Keratinocyte (primary cell): ENCODE data around the gene HGS. TPM values are rescaled to one million over a fixed set of nuclear protein-coding genes. Genes with fewer than 3 reads are reported as not detected.
A peak's percentile ranks its signal among the peaks of the same experiment; 100 is the strongest.

ENCODE experiments used
- DNase-seq: peaks from one replicate; pipeline ENCODE4 v3.0.0-alpha.2; 2011; ENCODE audit warnings: low read depth, missing footprints, low spot score
- FAIRE-seq: peaks from 2 replicates; lab custom pipeline; 2011; peaks lifted over from hg19 to GRCh38; lab: Jason Lieb, UNC
- H2AFZ ChIP-seq: 2 replicates; pipeline ENCODE4 v1.6.0; 2012; ENCODE audit warnings: low read length, control low read depth, inconsistent platforms; ENCODE audit not compliant: control insufficient read depth
- H3K27ac ChIP-seq: 2 replicates; pipeline ENCODE4 v1.5.1; 2011; ENCODE audit warnings: low read length; ENCODE audit not compliant: control insufficient read depth, insufficient read depth
- H3K27me3 ChIP-seq: 3 replicates; pipeline ENCODE4 v1.6.0; 2011; ENCODE audit warnings: low read length; ENCODE audit not compliant: control insufficient read depth, insufficient read depth; ENCODE audit errors: extremely low read depth
- H3K36me3 ChIP-seq, 2 experiments: 2 replicates in 1 of 2; 3 replicates in 1 of 2; pipeline ENCODE4 v1.5.1; 2011; ENCODE audit warnings: low read length in 2 of 2, mild to moderate bottlenecking in 1 of 2; ENCODE audit not compliant: control insufficient read depth in 2 of 2, insufficient read depth in 2 of 2; ENCODE audit errors: extremely low read depth in 1 of 2
- H3K4me1 ChIP-seq: 3 replicates; pipeline ENCODE4 v1.5.1; 2011; ENCODE audit warnings: low read length; ENCODE audit not compliant: control insufficient read depth, insufficient read depth; ENCODE audit errors: extremely low read depth
- H3K4me2 ChIP-seq: 3 replicates; pipeline ENCODE4 v1.6.0; 2011; ENCODE audit warnings: low read depth, low read length; ENCODE audit not compliant: control insufficient read depth, insufficient read depth; ENCODE audit errors: extremely low read depth
- H3K4me3 ChIP-seq, 3 experiments: fragments of 200-600 bp in 1 of 3; sonication (generic) in 1 of 3; 2 replicates in 2 of 3; 3 replicates in 1 of 3; pipeline ENCODE4 v1.5.1; 2011 to 2016; ENCODE audit warnings: low read length in 3 of 3, mild to moderate bottlenecking in 3 of 3, control low read depth in 2 of 3, inconsistent platforms in 1 of 3, low read depth in 1 of 3, mixed read lengths in 1 of 3, mixed run types in 1 of 3, moderate library complexity in 1 of 3; ENCODE audit not compliant: control insufficient read depth in 2 of 3, insufficient read depth in 2 of 3; ENCODE audit errors: extremely low read depth in 1 of 3
- H3K79me2 ChIP-seq: 2 replicates; pipeline ENCODE4 v1.6.0; 2012; ENCODE audit warnings: low read length; ENCODE audit not compliant: control insufficient read depth, insufficient read depth
- H3K9ac ChIP-seq: 3 replicates; pipeline ENCODE4 v1.6.0; 2011; ENCODE audit warnings: low read length; ENCODE audit not compliant: control insufficient read depth, insufficient read depth; ENCODE audit errors: extremely low read depth
- H3K9me1 ChIP-seq: 3 replicates; pipeline ENCODE4 v1.6.0; 2011; ENCODE audit warnings: low read length; ENCODE audit not compliant: control insufficient read depth, insufficient read depth; ENCODE audit errors: extremely low read depth
- H3K9me3 ChIP-seq: 2 replicates; pipeline ENCODE4 v1.5.1; 2012; ENCODE audit warnings: low read depth, low read length; ENCODE audit not compliant: control insufficient read depth
- H4K20me1 ChIP-seq: 3 replicates; pipeline ENCODE4 v1.6.0; 2011; ENCODE audit warnings: low read length; ENCODE audit not compliant: control insufficient read depth, insufficient read depth; ENCODE audit errors: extremely low read depth
- EZH2 ChIP-seq: IDR thresholded peaks from one replicate; pipeline ENCODE4 v1.6.1; 2012; ENCODE audit warnings: inconsistent platforms, mild to moderate bottlenecking, low read length, moderate library complexity
- dilution Hi-C: fragments of 300-500 bp; cut with MboI; formaldehyde crosslinking; loops from one replicate; pipeline ENCODE4 v1.7.0; 2020; ENCODE audit warnings: low sequenced_read_pairs; ENCODE audit not compliant: extremely low pct_ligation_motif_present
- polyA plus RNA-seq, 5 experiments: library from polyadenylated mRNA; depleted of rRNA in 3 of 5; stranded (reverse) in 3 of 5; stranded (forward) in 1 of 5; unstranded in 1 of 5; fragments of >200 nt; gene quantifications; 1 replicate in 1 of 5; 2 replicates in 3 of 5; 3 replicates in 1 of 5; pipeline versions ENCODE4 v1.2.1 to v1.2.3, GENCODE V29; 2011 to 2012; ENCODE audit warnings: missing spikeins in 2 of 5, low read depth in 1 of 5, low replicate concordance in 1 of 5
- TF ChIP-seq, protein P1 (sequence below), 3 experiments: IDR thresholded peaks in 1 of 3; conservative IDR thresholded peaks in 1 of 3; optimal IDR thresholded peaks in 1 of 3; 2 replicates in 2 of 3; 3 replicates in 1 of 3; pipeline versions ENCODE3 to v1.5.1; 2011; ENCODE audit warnings: low read length in 3 of 3, mild to moderate bottlenecking in 3 of 3, moderate library complexity in 2 of 3, control low read depth in 1 of 3, inconsistent platforms in 1 of 3; ENCODE audit not compliant: insufficient read depth in 2 of 3; ENCODE audit errors: extremely low read depth in 1 of 3

The HGS gene
- polyA plus RNA-seq, 1 donor (not counting 4 experiments of a cell fraction or from before 2014, with no cell fraction given) = 79.6 TPM

DNA sequence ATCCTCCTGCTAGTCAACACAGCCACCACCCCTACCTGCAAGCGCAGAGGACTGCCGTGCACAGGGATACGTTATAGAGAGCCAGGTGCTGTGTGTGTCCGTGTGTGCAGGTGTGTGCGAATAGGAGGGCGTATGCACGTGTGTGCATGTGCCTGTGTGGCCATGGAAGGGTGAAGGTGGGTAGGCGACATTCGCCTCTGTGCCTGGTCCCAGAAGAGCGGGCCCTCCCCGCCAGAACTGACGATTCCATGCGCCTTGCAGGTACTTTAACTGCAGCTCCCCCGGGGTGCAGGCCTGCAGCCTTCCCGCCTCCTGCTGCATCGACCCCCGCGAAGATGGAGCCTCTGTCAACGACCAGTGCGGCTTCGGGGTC, 36.2 kb upstream of the HGS start:
- TF ChIP-seq, protein P1, sequence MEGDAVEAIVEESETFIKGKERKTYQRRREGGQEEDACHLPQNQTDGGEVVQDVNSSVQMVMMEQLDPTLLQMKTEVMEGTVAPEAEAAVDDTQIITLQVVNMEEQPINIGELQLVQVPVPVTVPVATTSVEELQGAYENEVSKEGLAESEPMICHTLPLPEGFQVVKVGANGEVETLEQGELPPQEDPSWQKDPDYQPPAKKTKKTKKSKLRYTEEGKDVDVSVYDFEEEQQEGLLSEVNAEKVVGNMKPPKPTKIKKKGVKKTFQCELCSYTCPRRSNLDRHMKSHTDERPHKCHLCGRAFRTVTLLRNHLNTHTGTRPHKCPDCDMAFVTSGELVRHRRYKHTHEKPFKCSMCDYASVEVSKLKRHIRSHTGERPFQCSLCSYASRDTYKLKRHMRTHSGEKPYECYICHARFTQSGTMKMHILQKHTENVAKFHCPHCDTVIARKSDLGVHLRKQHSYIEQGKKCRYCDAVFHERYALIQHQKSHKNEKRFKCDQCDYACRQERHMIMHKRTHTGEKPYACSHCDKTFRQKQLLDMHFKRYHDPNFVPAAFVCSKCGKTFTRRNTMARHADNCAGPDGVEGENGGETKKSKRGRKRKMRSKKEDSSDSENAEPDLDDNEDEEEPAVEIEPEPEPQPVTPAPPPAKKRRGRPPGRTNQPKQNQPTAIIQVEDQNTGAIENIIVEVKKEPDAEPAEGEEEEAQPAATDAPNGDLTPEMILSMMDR (optimal IDR thresholded peaks at IDR 0.05 in 1 of 3, IDR thresholded peaks at IDR 0.05 in 1 of 3, conservative IDR thresholded peaks at IDR 0.05 in 1 of 3; ENCODE audit: extremely low read depth in 1 of 3, insufficient read depth in 2 of 3, low read length in 3 of 3) = no peak
- TF ChIP-seq EZH2 = peak; percentile 59
- DNase-seq (no peak), FAIRE-seq (no peak)
- H3K4me2 ChIP-seq = no peak overlapping the region
- H4K20me1 ChIP-seq = peaks cover 4% of the 10 kb centered on the region
- H3K4me3 ChIP-seq = no peak overlapping the region
- H3K9ac ChIP-seq = no peak overlapping the region
- dilution Hi-C loops = no loop called here
- no peaks in the 10 kb centered on the region for H3K79me2 ChIP-seq
- peaks cover under 1% of the 10 kb centered on the region for H3K4me1 ChIP-seq
- no peaks in the 10 kb centered on the region for H3K9me1 ChIP-seq
- H3K27me3 ChIP-seq = peaks cover 25% of the 10 kb centered on the region
- peaks cover 0 to 3% of the 10 kb centered on the region in 2 experiments for H3K36me3 ChIP-seq
- no peaks in the 10 kb centered on the region for H3K9me3 ChIP-seq
- no peak overlapping the region for H2AFZ ChIP-seq
- no peak overlapping the region for H3K27ac ChIP-seq

- H3K27ac ChIP-seq = no peak overlapping the region
- peaks cover 25% of the 10 kb centered on the region for H3K27me3 ChIP-seq
- TF ChIP-seq EZH2 = peak; percentile 19
- TF ChIP-seq, protein P1 (optimal IDR thresholded peaks at IDR 0.05 in 1 of 3, IDR thresholded peaks at IDR 0.05 in 1 of 3, conservative IDR thresholded peaks at IDR 0.05 in 1 of 3; ENCODE audit: extremely low read depth in 1 of 3, insufficient read depth in 2 of 3, low read length in 3 of 3) = no peak
- no peak for DNase-seq
- dilution Hi-C loops = no loop called here
- H3K4me2 ChIP-seq = no peak overlapping the region
- no peak overlapping the region for H3K9ac ChIP-seq
- no peaks in the 10 kb centered on the region for H3K4me1 ChIP-seq
- peaks cover 0 to 3% of the 10 kb centered on the region in 2 experiments for H3K36me3 ChIP-seq
- H2AFZ ChIP-seq = no peak overlapping the region
- H3K9me1 ChIP-seq = no peaks in the 10 kb centered on the region
- H3K4me3 ChIP-seq = no peak overlapping the region
- peaks cover 4% of the 10 kb centered on the region for H4K20me1 ChIP-seq
- FAIRE-seq = no peak
- H3K9me3 ChIP-seq = no peaks in the 10 kb centered on the region
- no peaks in the 10 kb centered on the region for H3K79me2 ChIP-seq
Observed at GRCh38 chr17:81648013-81648706, 35.7 kb upstream of the HGS start.
